ENCODE results near the gene PTPRG. TPM values are rescaled to one million over a fixed set of nuclear protein-coding genes. Genes with fewer than 3 reads are reported as not detected.

Gene PTPRG
- total RNA-seq, 1 donor from 2014 or later = 0.22 TPM

DNA sequence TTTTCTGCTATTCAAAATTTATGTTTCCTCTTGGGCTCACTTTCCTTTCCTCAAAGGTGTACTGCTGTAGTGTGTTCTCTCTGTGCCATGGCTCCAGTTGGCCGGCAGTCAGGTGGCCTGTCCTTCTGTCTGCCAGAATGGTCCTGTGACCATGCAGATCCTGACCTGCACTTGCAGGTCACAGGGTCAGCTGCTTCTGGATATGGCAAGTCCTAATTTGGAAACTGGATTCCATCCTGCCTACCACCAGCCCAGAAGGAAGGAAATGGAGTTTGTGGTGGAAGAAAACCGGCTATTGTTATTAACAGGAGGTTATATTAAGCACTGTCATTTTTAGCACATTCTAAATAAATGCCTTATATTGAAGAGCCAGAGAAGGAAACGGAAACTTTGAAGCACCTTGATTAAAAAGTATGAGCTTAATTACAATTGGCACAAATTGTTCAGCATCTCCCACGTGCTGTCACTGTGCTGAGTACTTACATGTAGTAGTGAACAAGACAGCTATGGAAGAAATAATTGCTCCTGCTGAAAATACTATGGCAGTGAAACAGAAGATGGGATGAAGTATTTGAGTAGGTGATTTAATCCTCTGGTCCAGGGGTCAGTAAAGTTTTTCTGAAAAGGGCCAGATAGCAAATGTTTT is 362.8 kb downstream of the PTPRG start:
- H3K9me3 Mint-ChIP-seq = no peaks in the 10 kb centered on the region
- no peak for DNase-seq
- no peaks in the 10 kb centered on the region for H3K27me3 Mint-ChIP-seq
- no peaks in the 10 kb centered on the region for H3K4me1 Mint-ChIP-seq
- TF ChIP-seq, protein P1, sequence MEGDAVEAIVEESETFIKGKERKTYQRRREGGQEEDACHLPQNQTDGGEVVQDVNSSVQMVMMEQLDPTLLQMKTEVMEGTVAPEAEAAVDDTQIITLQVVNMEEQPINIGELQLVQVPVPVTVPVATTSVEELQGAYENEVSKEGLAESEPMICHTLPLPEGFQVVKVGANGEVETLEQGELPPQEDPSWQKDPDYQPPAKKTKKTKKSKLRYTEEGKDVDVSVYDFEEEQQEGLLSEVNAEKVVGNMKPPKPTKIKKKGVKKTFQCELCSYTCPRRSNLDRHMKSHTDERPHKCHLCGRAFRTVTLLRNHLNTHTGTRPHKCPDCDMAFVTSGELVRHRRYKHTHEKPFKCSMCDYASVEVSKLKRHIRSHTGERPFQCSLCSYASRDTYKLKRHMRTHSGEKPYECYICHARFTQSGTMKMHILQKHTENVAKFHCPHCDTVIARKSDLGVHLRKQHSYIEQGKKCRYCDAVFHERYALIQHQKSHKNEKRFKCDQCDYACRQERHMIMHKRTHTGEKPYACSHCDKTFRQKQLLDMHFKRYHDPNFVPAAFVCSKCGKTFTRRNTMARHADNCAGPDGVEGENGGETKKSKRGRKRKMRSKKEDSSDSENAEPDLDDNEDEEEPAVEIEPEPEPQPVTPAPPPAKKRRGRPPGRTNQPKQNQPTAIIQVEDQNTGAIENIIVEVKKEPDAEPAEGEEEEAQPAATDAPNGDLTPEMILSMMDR (IDR thresholded peaks at IDR 0.05) = no peak
- no peaks in the 10 kb centered on the region for H3K36me3 Mint-ChIP-seq (ENCODE audit: low read depth)
- H3K27ac Mint-ChIP-seq = no peak overlapping the region
- POLR2A ChIA-PET = no interaction called here
- H3K4me3 Mint-ChIP-seq = no peak overlapping the region
- CTCF ChIA-PET = no interaction called here
- no peak for ATAC-seq (ENCODE audit: low read depth)
- intact Hi-C loops (cut with micrococcal nuclease) = no loop called here

DNA sequence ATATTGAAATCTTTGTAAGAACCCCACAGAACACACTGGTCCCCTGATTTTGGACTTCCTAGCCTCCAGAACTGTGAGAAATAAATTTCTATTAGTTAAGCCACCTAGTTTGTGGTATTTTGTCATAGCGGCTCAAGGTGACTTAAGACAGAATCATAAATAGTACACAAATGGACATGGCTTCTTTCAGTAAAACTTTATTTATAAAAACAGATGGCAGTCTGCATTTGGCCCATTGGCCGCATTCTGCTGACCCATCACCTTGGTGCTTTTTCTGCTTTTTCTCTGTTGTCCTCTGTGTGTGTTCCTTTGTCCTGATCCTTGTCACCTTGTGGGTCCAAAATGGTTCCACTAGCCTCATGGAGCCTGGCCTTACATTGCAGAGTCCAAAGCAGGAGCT is 363.6 kb downstream of the PTPRG start:
- no peaks in the 10 kb centered on the region for H3K36me3 Mint-ChIP-seq (ENCODE audit: low read depth)
- H3K27me3 Mint-ChIP-seq = no peaks in the 10 kb centered on the region
- ATAC-seq (ENCODE audit: low read depth) (no peak), DNase-seq (no peak)
- CTCF ChIA-PET = no interaction called here
- no peaks in the 10 kb centered on the region for H3K4me1 Mint-ChIP-seq
- H3K27ac Mint-ChIP-seq = no peak overlapping the region
- H3K4me3 Mint-ChIP-seq = no peak overlapping the region
- intact Hi-C loops (cut with micrococcal nuclease) = no loop called here
- POLR2A ChIA-PET = no interaction called here
- TF ChIP-seq, protein P1 (IDR thresholded peaks at IDR 0.05) = no peak
- no peaks in the 10 kb centered on the region for H3K9me3 Mint-ChIP-seq

DNA sequence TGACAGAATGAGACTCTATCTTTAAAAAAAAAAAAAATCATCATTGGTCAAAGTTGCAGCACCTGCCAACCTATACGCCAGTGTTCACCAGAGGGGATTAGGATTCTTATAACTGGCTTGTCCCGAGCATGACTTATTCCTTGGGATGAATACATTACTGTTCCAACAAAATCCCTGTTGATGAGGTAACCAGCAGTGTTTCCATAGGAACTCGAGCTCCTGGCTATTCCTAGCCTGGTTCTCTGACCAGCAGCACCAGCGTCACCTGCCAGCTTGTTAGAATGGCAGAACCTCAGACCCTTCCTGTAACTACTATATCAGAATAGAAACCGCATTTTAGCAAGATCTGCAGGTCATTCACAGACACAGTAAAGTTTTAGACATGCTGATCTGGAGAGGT is 364.4 kb downstream of the PTPRG start:
- Mint-ChIP-seq H3K36me3 (ENCODE audit: low read depth) (no peaks in the 10 kb centered on the region), H3K27me3 (no peaks in the 10 kb centered on the region), H3K4me3 (no peak overlapping the region), H3K27ac (no peak overlapping the region), H3K9me3 (no peaks in the 10 kb centered on the region), H3K4me1 (no peaks in the 10 kb centered on the region)
- ChIA-PET CTCF (no interaction called here), POLR2A (no interaction called here)
- TF ChIP-seq, protein P1 (IDR thresholded peaks at IDR 0.05) = no peak
- DNase-seq (no peak), ATAC-seq (ENCODE audit: low read depth) (no peak)
- intact Hi-C loops (cut with micrococcal nuclease) = no loop called here

DNA sequence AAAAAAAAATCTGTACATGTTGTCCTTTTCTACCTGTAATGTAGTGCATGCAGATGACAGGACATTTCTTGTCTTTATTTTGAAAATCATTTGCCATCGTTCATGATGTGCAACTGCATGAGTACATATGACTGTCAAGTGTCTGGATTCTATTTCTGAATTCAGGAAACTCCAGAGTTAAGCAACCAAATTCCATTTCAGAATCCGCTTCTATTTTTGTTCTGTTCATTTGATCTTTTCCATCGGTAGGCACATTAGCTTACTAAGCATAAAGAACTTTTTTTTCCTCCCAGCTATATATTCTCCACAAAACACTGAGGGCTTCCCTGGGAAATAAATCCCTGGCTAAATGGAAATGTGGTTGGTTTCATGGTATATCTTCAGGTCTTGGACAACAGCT is 365.6 kb downstream of the PTPRG start:
- DNase-seq = no peak
- Mint-ChIP-seq H3K27me3 (no peaks in the 10 kb centered on the region), H3K4me3 (no peak overlapping the region), H3K27ac (no peak overlapping the region), H3K9me3 (no peaks in the 10 kb centered on the region), H3K36me3 (ENCODE audit: low read depth) (no peaks in the 10 kb centered on the region), H3K4me1 (no peaks in the 10 kb centered on the region)
- TF ChIP-seq, protein P1 (IDR thresholded peaks at IDR 0.05) = no peak
- ChIA-PET POLR2A (no interaction called here), CTCF (no interaction called here)
- ATAC-seq (ENCODE audit: low read depth) = no peak
- intact Hi-C loops (cut with micrococcal nuclease) = no loop called here

DNA sequence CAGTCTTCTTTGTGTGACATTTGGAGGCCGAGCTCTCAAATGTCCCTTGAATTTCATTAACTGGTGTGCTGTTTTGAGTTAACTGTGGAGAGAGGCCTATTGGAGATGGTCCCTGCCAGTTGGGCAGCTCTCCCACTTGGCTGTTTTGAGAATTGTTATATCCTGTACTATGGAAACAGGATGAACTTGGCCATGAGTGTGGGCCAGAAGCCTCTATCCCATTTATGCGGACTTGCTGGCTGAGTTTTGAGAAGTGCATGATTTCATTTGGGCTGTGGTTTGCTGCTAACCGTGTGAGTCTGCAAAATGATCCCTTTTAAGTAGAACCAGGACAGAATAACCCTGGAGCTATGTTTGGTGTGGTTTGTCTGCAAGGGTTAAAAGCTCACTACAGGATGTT is 366.0 kb downstream of the PTPRG start:
- Mint-ChIP-seq H3K9me3 (no peaks in the 10 kb centered on the region), H3K27ac (no peak overlapping the region), H3K4me3 (no peak overlapping the region), H3K4me1 (no peaks in the 10 kb centered on the region), H3K36me3 (ENCODE audit: low read depth) (no peaks in the 10 kb centered on the region), H3K27me3 (no peaks in the 10 kb centered on the region)
- ChIA-PET POLR2A (no interaction called here), CTCF (interaction anchor here (1.3 kb wide), 1 partner anchor 9 kb away, joined by 8 read pairs; no protein-coding TSS in a partner anchor)
- TF ChIP-seq, protein P1 (IDR thresholded peaks at IDR 0.05) = no peak
- intact Hi-C loops (cut with micrococcal nuclease) = no loop called here
- DNase-seq (no peak), ATAC-seq (ENCODE audit: low read depth) (no peak)

Data from activated B cell treated with CpG ODN at 0.5 μM for 24 hours (primary cell).